Measurements from ENCODE around the gene CTSO.
"Not testable (repeated sequence)": the region's sequence is repeated elsewhere in the genome, so short reads cannot be mapped to it uniquely, and the experiment has no call there.

CTSO gene

DNA sequence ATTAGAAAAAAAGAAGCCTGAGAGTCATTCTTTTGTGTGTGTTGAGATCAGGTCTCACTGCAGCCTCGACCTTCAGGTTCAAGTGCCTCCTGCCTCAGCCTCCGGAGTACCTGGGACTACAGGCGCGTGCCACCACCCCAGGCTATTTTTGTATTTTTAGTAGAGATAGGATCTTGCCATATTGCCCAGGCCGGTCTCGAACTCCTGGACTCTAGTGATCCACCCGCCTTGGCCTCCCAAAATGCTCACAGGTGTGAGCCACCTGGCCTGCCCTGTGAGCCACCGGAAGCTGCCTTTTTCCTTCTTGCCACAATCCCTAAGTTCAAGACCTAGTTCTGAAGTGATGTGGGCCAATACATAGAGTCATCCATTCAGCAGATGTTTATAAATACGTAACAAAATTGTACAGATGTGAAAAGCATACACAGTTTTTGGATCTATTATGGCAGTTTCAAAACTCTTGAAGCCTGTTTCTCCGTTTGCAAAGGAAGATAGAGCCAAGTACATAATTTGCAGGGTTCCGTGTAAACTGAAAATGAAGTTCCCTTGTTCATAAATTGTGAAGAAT is 536 bp upstream of the CTSO start:
- DNase-seq, result no peak

DNA sequence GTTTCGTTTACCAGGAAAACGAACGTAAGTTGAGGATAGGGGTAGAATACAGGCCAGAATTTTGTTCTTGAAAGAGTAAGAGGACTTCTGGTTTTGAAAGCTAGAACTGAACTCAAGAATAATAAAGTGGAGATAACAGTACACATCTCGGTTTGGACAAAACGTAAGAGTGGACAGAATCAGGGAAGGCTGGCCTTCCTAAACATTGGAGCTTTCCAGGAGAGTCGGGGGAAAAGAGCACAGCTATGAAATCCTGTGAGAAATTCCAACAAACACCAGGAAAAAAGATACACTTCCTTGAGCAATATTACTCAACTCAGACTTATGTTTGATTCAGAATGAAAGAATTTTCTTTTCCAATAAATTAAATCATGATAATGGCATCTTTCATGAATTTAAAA is 1.2 kb downstream of the CTSO start:
- DNase-seq, result no peak

DNA sequence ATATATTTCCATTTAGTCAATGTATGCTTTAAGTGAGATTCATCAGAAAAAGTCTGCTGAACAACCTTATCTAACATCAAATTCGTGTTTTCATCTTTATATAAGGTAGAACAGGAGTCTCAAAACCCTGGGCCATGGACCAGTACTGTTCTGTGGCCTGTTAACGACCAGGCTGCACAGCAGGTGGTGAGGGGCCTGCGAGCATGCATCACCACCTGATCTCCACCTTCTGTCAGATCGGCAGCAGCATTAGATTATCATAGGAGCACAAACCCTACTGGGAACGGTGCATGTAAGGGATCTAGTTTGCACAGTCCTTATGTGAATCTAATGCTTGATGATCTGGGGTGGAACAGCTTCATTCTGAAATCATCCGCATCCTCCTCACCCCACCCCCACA is 3.2 kb downstream of the CTSO start:
- no peak for DNase-seq

DNA sequence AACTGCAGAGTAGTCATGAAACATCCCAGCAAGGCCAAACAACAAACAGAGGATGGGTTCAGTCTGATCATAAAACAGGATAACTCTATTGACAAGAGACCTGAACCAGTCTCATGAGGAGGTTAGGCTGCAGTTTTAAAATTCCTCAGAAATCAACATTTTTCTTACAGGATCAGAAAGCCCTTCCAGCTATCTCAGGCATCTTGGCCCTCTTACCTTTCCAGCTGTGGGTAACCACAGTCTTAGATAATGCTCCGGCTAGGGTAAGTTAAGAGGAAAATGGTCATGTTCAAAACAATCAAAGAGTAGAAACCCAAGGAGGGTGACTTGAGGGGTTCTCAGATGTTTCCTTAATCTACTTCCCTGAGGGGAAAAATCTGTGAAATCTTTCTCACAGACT is 5.1 kb downstream of the CTSO start:
- DNase-seq, result no peak

DNA sequence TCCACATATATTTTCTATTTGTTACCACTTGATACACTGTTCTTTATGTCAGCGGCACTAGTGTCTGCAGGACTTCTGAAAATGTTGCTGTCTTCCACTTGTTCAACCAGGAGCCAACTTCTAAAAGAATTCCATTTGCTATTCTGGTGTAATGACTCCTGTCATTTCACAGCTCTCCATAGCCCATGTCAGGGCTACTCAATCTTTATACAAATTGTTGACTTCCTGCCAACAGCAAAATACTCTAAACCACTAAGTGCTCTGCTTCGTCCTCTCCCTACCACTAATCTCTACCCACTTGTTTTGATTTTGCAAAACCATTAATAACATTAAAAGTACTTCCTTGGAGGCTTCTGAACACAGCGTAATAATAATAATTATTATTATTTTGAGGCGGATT is 7.2 kb downstream of the CTSO start:
- no peak for DNase-seq

DNA sequence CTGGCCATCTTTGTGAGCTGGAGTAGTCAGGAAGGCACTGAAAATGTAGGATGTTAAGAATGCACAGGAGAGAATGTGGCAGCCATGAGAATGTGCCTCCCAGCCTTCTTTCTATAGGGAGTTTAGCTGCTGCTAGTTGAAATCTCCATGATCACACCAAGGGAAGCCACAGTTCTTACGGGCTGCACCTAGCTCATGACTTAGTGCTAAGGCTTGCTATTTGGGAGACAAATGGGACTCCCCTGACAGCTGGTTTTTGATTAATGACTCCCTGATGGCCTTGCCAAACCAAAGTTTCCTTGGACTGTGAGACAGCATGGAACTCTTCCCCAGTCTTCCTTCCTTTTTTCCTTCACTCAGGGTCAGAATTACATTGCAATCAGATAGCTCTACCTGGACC is 9.2 kb downstream of the CTSO start:
- DNase-seq, result no peak

DNA sequence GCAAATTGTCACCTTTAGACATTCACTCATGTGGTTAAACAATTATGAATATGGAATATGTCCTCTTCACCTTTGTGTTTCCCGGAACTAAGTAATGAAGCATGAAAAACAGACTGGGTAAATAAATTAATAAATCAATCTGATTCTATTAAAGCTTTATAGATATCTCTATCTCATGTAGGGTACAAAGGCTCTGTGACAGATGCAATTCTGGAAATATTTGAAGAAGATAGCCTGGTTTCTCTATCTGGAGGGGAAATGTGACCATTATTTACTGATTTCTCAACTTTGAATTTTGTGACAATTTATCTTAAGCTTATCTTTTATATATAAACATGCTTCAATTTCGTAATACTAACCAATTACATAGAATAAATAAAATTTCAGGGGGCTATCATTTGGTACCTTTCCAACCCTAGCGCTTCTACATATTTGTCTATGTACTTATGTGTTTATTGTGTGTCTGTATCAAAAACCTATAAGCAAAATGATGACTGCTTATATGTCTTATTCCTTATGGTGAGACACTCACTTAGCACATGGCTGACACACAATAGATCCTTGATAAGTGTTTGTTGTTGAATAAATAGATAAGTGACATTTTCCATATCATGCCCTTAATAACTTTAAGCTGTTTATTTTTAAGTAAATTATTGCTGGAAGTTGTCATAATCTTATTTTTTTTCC is 9.9 kb downstream of the CTSO start:
- DNase-seq, result no peak

DNA sequence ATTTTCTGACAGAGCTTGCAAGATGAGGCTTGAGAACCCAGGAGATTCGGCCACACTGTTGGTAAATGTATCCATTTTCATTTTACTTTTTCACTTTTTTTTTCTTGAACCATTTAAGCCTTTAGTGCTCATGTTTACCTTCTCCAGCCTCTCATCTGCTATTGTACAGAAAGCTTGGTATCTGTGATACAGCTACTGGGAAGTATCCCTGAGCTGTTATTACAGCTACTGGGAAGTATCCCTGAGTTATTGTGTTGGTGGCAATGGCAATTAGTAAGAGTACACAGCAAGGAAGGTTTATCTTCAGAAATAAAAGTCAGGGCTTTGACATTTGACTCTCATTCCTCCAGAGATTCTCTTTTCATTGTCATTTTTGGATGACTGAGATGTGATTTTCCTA is 11.8 kb downstream of the CTSO start:
- DNase-seq, result no peak

DNA sequence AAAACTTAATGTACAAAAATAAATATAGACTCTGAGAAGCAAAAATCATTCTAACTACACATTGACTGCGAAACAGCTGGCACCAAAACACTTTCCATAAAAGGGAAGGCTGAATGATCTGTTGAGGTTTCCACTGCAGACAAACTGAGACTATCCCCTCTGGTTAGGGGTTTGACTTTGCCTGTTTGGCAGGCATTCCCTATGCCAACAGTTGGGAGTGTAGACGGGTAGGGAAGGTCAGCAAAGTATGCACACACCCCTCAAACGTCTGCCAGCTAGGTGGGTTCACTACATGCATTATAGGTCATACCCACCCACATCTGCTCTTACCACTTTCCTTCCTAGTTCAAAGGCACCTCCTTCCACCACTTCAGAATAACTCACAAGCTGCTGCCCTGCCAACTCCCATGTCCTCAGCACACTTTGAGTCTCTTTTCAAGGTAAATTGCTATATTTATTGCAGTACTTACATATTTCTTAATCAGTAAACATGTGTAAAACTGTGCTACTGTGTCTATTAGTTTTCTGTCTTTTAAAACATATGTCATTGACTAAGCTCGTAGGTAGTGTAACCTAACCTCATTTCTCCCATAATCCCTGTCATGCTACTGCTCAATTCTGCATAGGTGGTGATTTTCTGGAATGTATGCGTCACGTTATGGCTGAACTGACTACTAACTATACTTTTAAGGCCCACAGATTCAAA is 12.4 kb downstream of the CTSO start:
- no peak for DNase-seq

DNA sequence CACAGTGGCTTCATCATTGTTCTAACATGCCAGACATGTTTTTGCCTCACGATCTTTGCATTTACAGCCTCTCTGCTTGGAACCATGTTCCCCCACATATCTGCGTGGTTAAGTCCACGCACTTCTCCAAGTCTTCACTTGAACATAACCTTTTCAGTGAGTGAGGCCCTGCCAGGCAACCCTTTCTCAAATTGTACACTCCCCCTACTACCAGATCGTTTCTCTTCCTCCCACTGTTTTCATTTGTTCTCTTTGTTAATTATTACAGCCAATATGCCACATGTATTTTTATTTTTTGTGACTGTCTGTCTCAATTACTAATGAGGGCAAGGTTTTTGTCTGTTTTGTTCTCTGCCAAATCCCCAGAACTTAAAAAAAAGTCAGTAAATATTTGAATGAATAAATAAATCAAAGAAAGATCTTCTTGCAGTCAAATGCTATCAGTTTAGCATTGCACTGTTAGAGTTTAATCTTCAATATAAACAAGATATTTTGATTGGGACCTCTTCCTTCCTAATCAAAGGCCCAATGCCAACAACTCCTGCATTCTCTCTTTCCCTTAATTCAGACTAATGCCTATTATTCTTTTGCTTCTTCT is 18.2 kb downstream of the CTSO start:
- DNase-seq, result no peak

DNA sequence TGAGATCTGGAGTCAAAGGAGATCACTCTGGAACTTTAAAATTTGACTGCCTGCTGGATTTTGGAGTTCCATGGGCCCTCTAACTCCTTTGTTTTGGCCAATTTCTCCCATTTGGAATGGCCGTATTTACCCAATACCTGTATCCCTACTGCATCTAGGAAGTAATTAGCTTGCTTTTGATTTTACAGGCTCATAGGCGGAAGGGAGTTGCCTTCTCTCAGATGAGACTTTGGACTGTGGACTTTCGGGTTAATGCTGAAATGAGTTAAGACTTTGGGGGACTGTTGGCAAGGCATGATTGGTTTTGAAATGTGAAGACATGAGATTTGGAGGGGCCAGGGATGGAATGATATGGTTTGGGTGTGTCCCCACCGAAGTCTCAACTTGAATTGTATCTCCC is 19.0 kb downstream of the CTSO start:
- DNase-seq, result not testable (repeated sequence)

DNA sequence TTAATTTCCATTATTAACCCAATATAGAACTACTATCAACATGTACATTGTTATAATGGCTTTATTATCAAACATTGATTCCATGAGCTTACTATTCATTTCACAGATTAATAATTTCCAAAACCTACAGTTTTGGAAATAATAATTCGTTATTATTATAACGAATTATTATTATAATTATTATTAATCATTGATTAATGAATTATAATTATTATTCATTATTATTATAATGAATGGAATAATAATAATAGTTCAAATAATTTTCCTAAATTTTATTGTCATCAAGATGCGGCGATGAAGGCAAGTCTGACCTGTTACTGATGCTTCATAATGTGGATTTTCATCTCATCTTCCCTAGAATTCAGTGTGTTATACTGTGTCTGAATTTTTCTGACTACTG is 22.0 kb downstream of the CTSO start:
- DNase-seq, result no peak

DNA sequence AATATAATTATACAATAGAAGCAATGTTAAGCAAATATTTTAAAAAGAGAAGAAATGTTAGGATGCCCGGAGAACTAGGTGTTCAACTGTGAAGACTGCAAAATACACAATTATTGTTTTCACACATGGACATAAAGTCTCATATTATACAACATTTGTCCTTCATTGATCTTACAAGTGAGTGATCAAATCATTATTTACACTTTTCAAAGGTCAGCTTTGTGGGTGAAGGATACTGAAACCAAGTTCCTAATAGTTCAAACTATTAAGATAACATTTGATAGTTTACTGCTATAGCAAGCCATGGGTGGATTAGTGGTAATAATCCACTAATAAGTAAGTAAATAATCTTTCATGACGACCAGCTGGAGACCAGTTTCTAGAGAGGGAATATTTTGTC is 23.3 kb downstream of the CTSO start:
- DNase-seq, result no peak

DNA sequence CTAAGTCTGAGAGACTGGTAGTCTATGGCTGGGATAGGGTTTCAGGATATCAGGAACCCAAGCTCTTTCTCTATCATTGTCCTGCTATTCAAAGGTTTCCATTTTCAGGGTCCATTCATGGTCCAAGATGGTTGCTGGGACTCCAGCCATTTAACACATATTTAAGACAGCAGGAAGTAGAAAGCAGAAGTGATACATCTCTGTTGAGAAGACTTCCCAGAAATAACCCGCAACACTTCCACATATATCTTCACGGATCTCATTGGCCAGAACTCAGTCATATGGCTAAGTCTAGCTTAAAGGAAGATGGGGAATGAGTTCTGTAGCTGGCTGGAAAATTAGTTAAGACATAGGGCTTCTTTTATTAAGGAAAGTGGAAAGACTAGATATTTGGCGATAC is 23.8 kb downstream of the CTSO start:
- DNase-seq, result no peak

DNA sequence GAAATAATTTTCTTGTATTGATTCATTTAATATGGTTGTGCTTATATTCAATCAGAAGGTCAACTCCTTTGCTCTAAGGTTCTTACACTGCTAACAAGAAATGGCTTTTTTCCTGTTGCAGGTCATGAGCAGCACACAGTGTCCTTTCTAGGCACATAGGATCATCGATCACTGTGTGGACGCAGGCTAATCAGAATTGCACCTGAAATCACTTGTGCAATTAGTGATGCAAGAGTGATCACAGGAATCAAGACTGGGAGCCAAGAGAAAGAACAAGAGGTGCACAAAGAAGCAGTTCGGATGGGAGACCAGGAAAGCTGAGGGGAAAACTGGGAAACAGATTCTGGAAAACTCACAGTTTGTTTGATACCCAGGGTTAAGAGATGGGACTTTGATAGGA is 29.0 kb downstream of the CTSO start:
- DNase-seq, result no peak

DNA sequence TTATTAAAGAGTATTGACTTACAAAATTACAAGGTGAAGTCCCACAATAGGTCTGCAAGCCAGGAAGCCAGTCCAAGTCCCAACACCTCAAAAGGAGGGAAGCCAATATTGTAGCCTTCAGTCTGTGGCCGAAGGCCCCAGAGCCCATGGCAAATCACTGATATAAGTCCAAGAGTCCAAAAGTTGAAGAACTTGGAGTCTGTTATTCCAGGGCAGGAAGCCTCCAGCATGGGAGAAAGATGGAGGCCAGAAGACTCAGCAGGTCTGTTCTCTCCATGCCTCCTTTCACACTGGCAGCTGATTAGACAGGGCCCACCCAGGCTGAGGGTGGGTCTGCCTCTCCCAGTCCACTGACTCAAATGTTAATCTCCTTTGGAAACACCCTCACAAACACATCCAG is 32.1 kb downstream of the CTSO start:
- DNase-seq, result no peak

DNA sequence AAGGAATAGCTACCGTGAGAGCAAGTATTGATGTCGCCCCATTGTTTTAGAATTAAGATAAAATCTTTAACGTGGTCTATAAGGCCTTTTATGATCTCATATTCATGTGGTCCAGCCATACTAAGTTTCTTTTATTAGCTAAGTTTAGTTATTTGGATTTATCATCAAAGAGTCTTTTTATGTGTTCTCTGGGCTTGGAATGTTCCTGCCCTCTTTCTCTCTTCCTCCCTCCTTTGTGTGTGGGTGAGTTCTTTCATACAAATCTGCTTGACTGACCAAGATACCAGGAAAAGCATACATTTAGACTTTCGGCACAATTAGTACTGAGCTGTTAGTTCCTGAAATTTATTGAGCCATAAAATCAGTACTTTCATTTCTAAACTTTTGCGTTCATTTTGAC is 38.9 kb downstream of the CTSO start:
- no peak for DNase-seq

DNA sequence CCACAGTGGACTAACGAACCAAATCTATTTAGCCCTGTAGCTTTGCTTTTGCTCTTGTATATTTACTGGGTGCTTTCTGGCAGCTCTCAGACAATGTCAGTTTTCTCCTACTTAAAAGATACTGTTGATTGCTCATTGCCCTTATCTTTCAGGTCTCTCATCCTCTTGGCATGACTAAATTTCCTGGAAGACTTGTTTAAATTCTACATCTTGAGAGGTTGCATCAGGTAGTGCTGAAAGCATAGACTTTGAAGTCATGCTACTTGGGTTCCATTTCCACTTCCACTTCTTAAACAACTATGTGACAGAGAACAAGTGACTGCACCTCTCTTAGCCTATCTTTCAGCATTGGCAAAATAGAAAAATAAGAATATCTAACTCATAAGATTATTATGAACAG is 41.8 kb downstream of the CTSO start:
- DNase-seq, result no peak

DNA sequence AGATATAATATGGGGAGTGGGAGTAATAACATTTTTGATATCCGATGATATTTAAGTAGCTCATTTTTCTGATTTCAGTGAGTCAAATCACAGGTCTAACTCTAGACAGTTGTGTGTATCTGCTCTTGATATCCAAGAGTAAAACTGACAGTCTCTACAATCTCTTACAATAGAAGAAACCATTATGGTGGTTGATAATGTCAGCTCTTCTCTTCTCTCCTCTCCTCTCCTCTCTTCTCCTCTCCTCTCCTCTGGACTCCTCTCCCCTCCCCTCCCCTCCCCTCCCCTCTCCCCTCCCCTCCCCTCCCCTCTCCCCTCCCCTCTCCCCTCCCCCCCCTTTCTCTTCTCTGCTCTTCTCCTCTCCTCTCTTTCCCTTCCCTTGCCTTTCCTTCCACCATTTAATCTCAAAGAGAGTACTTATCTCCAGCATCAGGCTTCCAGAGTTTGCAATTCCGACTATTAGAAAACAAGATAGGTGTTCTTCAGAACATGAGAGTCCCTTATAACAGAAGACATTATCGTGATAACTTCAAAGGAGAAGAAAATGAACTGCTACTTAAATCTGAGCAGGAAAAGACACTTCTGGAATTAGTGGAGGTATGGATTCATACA is 43.9 kb downstream of the CTSO start:
- no peak for DNase-seq

DNA sequence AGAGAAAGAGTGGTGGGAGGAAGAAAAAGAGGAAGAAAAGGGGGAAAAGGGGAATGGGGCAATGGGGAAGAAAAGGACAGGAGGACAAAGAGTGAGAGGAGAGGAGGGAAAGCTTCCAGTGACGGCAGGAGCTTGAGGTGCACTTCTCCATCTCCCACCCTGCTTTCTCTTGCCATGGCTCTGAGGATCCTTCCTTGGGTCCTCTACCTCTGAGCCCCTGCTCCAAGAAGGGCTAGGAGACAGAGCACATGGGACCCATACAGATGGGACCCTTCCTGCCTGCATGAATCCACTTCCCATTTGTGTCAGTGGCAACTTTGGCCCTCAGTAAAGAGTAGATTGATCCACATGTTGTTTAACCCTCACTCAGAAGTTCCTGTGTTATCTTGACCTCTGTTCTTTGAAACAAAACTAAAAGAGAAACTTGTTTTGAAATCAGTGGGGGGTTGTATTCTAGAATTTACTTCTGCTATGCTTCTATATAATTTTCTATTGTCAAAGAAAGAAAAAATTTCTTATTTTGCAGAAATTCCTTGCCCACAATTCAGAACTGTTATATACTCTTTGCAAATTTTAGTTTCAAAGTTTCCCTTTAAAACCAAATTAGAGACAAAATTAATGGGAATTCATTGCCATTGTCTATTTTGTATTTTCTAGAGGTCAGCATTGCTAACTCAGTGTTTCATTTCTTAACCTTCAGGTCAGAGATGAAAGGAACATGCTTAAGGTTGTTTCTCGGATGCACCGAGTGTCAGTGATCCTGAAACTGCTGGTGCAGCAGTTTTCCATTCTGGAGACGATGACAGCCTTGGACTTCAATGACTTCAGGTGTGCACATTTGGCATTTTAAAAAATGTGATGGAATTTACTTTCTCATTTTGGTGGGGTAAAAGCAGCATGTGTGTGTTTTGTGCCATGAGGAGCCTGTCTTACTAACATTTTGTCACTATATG is 45.2 kb downstream of the CTSO start:
- no peak for DNase-seq

DNA sequence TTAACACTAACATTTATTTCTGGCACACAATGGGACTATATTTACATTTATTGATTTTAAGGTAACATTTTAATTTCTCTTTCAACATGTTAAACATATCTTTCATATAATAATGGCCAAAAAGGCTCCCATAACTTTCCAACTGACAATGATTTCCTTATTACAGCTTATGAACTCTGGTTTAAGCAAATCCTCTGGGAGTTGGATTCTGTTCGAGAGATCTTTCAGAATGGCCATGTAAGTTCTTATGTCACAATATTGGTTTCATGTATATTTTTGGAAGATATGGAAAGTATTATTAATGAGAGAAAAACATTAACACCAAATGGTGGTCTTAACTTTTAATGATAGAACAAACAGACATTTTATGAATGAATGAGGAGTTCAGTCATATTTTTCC is 46.1 kb downstream of the CTSO start:
- DNase-seq, result no peak

DNA sequence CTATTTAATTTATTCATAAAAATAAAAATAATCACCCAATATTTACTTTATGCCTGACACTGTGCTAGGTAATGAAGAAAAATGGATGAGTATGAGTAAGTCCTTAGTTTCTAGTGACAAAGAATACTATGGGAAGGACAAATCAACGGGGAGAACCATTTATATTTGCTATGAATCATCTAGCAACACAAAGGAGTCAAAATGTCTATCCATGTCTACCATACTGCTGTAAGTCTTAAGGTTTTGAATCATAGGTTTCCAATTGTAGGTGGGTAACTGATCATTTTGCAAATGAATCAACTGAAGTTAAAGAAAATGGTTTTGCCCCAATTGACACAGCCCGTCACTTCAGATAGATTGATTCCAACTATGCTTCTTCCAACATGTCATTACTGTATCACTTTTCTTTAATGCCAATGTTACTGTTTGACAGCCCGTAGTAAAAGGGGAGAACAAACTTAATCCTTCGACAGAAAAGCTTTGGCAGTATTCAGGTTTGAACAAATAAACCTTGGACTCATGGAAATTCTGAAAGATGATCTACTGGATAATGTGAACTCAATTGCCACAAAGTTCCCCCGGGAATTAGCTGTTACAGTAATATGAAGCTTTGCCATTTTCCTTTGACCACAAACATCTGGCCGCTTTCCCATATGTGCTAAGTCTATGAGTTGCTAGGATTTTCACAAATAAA is 47.0 kb downstream of the CTSO start:
- DNase-seq, result peak; percentile 11

Measured in GOT3 (cell line).